H9 (cell line): ENCODE results near the gene COL4A1. TPM values are rescaled to one million over a fixed set of nuclear protein-coding genes. Genes with fewer than 3 reads are reported as not detected.

ENCODE experiments used
- DNase-seq: peaks from one replicate; pipeline ENCODE4 v3.0.0-alpha.2; 2017
- H2AFZ ChIP-seq: one replicate; pipeline ENCODE4 v1.6.1; 2013; ENCODE audit warnings: mild to moderate bottlenecking, low read length, control low read depth, moderate library complexity
- H2AK5ac ChIP-seq: 2 replicates; pipeline ENCODE4 v1.6.1; 2013; ENCODE audit warnings: low read length, control low read depth, mixed read lengths; ENCODE audit not compliant: insufficient read length
- H2BK120ac ChIP-seq: one replicate; pipeline ENCODE4 v1.6.1; 2013; ENCODE audit warnings: low read depth, mild to moderate bottlenecking, low read length, control low read depth, inconsistent platforms; ENCODE audit not compliant: poor library complexity, severe bottlenecking
- H2BK12ac ChIP-seq: 2 replicates; pipeline ENCODE4 v1.6.1; 2013; ENCODE audit warnings: low read length, control low read depth, mixed read lengths, low read depth; ENCODE audit not compliant: insufficient read length
- H2BK15ac ChIP-seq: 2 replicates; pipeline ENCODE4 v1.6.1; 2013; ENCODE audit warnings: low read depth, low read length, control low read depth
- H2BK20ac ChIP-seq: one replicate; pipeline ENCODE4 v1.6.1; 2013; ENCODE audit warnings: low read depth, mild to moderate bottlenecking, low read length, control low read depth, inconsistent platforms; ENCODE audit not compliant: poor library complexity, severe bottlenecking
- H2BK5ac ChIP-seq: 2 replicates; pipeline ENCODE4 v1.6.1; 2013; ENCODE audit warnings: low read length, control low read depth, mixed read lengths; ENCODE audit not compliant: insufficient read length
- H3K14ac ChIP-seq: 2 replicates; pipeline ENCODE4 v1.6.1; 2013; ENCODE audit warnings: low read length, control low read depth; ENCODE audit not compliant: insufficient read depth
- H3K18ac ChIP-seq: 2 replicates; pipeline ENCODE4 v1.6.1; 2013; ENCODE audit warnings: low read depth, mild to moderate bottlenecking, mixed read lengths, low read length, control low read depth; ENCODE audit not compliant: insufficient read length
- H3K23ac ChIP-seq: 2 replicates; pipeline ENCODE4 v1.6.1; 2013; ENCODE audit warnings: low read length, control low read depth, mixed read lengths, low read depth; ENCODE audit not compliant: insufficient read length
- H3K23me2 ChIP-seq: 2 replicates; pipeline ENCODE4 v1.6.1; 2013; ENCODE audit warnings: low read depth, mild to moderate bottlenecking, mixed read lengths, low read length, control low read depth; ENCODE audit not compliant: insufficient read length, poor library complexity, severe bottlenecking
- H3K27ac ChIP-seq: 2 replicates; pipeline ENCODE4 v1.5.1; 2013; ENCODE audit warnings: low read length, control low read depth, mixed read lengths, low read depth; ENCODE audit not compliant: insufficient read length
- H3K27me3 ChIP-seq: 2 replicates; pipeline ENCODE4 v1.6.1; 2013; ENCODE audit warnings: low read length, control low read depth, inconsistent platforms; ENCODE audit not compliant: insufficient read depth
- H3K4ac ChIP-seq: 2 replicates; pipeline ENCODE4 v1.6.1; 2013; ENCODE audit warnings: low read depth, mild to moderate bottlenecking, control low read depth, inconsistent platforms, low read length, moderate library complexity
- H3K4me1 ChIP-seq: 2 replicates; pipeline ENCODE4 v1.6.1; 2013; ENCODE audit warnings: low read length, control low read depth, inconsistent platforms; ENCODE audit not compliant: insufficient read depth
- H3K4me2 ChIP-seq: 2 replicates; pipeline ENCODE4 v1.6.1; 2013; ENCODE audit warnings: low read length, control low read depth, mixed read lengths; ENCODE audit not compliant: insufficient read length, insufficient read depth
- H3K56ac ChIP-seq: 2 replicates; pipeline ENCODE4 v1.6.1; 2013; ENCODE audit warnings: low read depth, mild to moderate bottlenecking, mixed read lengths, low read length, control low read depth; ENCODE audit not compliant: insufficient read length
- H3K79me1 ChIP-seq: 2 replicates; pipeline ENCODE4 v1.6.1; 2013; ENCODE audit warnings: low read depth, mild to moderate bottlenecking, moderate library complexity, low read length, control low read depth, inconsistent platforms; ENCODE audit not compliant: insufficient read depth, poor library complexity, severe bottlenecking
- H3K79me2 ChIP-seq: 2 replicates; pipeline ENCODE4 v1.6.1; 2013; ENCODE audit warnings: low read length, control low read depth, inconsistent platforms; ENCODE audit not compliant: insufficient read depth
- H3K9ac ChIP-seq: 2 replicates; pipeline ENCODE4 v1.6.1; 2013; ENCODE audit warnings: low read length, control low read depth, mixed read lengths; ENCODE audit not compliant: insufficient read length; ENCODE audit errors: extremely low read depth
- H3K9me3 ChIP-seq: one replicate; pipeline ENCODE4 v1.6.1; 2013; ENCODE audit warnings: low read depth, low read length, inconsistent platforms; ENCODE audit not compliant: control insufficient read depth
- H3T11ph ChIP-seq: one replicate; pipeline ENCODE4 v1.6.1; 2013; ENCODE audit warnings: mild to moderate bottlenecking, low read length, control low read depth, inconsistent platforms
- H4K20me1 ChIP-seq: one replicate; pipeline ENCODE4 v1.6.1; 2013; ENCODE audit not compliant: control insufficient read depth, insufficient read length, insufficient read depth
- H4K5ac ChIP-seq: 2 replicates; pipeline ENCODE4 v1.6.1; 2013; ENCODE audit warnings: low read depth, mild to moderate bottlenecking, mixed read lengths, low read length, control low read depth; ENCODE audit not compliant: insufficient read length
- H4K8ac ChIP-seq: replicated peaks from 2 replicates; pipeline ENCODE4 v1.6.1; 2013; ENCODE audit warnings: low read length, control low read depth, mixed read lengths, low read depth; ENCODE audit not compliant: insufficient read length
- H4K91ac ChIP-seq: 2 replicates; pipeline ENCODE4 v1.6.1; 2013; ENCODE audit warnings: low read depth, mild to moderate bottlenecking, moderate library complexity, mixed read lengths, low read length, control low read depth; ENCODE audit not compliant: insufficient read length
- H3K27ac Mint-ChIP-seq, 3 experiments: 2 replicates in 2 of 3; 3 replicates in 1 of 3; pipeline ENCODE4 v1.8.0; 2020 to 2021; ENCODE audit warnings: mixed read lengths in 3 of 3, mild to moderate bottlenecking in 1 of 3, moderate library complexity in 1 of 3
- H3K27me3 Mint-ChIP-seq: 2 replicates; pipeline ENCODE4 v1.8.0; 2021; ENCODE audit warnings: low read depth, mild to moderate bottlenecking, moderate library complexity, mixed read lengths
- H3K36me3 Mint-ChIP-seq, 3 experiments: 2 replicates in 2 of 3; 3 replicates in 1 of 3; pipeline ENCODE4 v1.8.0; 2020 to 2021; ENCODE audit warnings: low read depth in 3 of 3, mixed read lengths in 3 of 3; ENCODE audit not compliant: insufficient read depth in 1 of 3
- H3K4me1 Mint-ChIP-seq, 2 experiments: 2 replicates each; pipeline ENCODE4 v1.8.0; 2020; ENCODE audit warnings: mixed read lengths in 2 of 2
- H3K4me3 Mint-ChIP-seq, 2 experiments: 2 replicates in 1 of 2; 3 replicates in 1 of 2; pipeline ENCODE4 v1.8.0; 2020 to 2021; ENCODE audit warnings: mild to moderate bottlenecking in 2 of 2, mixed read lengths in 2 of 2, moderate library complexity in 1 of 2
- H3K9me3 Mint-ChIP-seq, 2 experiments: 2 replicates in 1 of 2; 3 replicates in 1 of 2; pipeline ENCODE4 v1.8.0; 2020; ENCODE audit warnings: mild to moderate bottlenecking in 2 of 2, mixed read lengths in 2 of 2, moderate library complexity in 1 of 2
- CTCF ChIP-seq: fragments of 200-600 bp; sonication (generic); conservative IDR thresholded peaks from 3 replicates; pipeline ENCODE4 v1.8.0; 2021; ENCODE audit warnings: antibody characterized with exemption, mild to moderate bottlenecking
- WGBS: extraction: QIAGEN DNeasy Blood & Tissue Kit; methylation state at CpG from one replicate; pipeline ENCODE4 v1.1.7; 2013; ENCODE audit warnings: missing lambda C conversion rate, low lambda C conversion rate, mixed read lengths; ENCODE audit not compliant: insufficient read length; ENCODE audit errors: extremely low coverage; 5-methylcytosine and 5-hydroxymethylcytosine counted together
- total RNA-seq: library from RNA; stranded (reverse); gene quantifications from 2 replicates; pipeline ENCODE4 v1.2.1, GENCODE V29; 2021

COL4A1 gene
- total RNA-seq, 1 experiment from 2014 or later = 73.1 TPM

DNA sequence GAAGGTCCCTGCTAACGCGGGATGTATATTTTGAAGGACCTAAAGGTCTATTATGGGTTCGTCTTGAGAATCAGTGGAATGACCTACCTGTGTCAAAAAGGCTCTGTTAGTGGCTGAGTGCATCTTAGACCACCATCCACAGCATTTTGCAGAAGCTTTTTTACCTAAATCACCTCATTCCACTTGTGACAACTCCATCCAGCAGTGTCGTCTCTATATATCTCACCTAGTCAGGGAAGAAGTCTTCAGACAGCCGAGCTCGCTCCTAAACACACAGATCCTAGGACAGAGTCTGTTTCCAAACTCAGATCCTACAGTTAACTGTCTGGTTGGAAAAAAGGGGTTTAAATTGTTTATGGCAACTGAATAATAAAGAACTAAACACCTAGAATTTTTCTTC, 33.7 kb downstream of the COL4A1 start:
- no peak overlapping the region for H4K8ac ChIP-seq
- no peaks in the 10 kb centered on the region for H3K23me2 ChIP-seq
- H2BK12ac ChIP-seq = no peak overlapping the region
- H3K36me3 Mint-ChIP-seq = no peaks in the 10 kb centered on the region; a peak in 1 of 7 replicates
- H3K79me1 ChIP-seq = peaks cover 4% of the 10 kb centered on the region
- WGBS = no CpG with 5 or more reads among the region's 6 CpGs
- no peaks in the 10 kb centered on the region for H3K4me1 ChIP-seq
- H3K4me3 Mint-ChIP-seq = no peak overlapping the region
- no peak overlapping the region for H3K23ac ChIP-seq
- no peak overlapping the region for H3T11ph ChIP-seq
- no peak overlapping the region for H2BK20ac ChIP-seq
- DNase-seq = no peak
- H3K9me3 ChIP-seq = no peaks in the 10 kb centered on the region
- H3K27me3 ChIP-seq = no peaks in the 10 kb centered on the region
- no peak overlapping the region for H3K9ac ChIP-seq
- H2AFZ ChIP-seq = no peak overlapping the region
- H3K27me3 Mint-ChIP-seq = no peaks in the 10 kb centered on the region; the same call in 1 of the 2 replicates
- no peak overlapping the region for H2BK5ac ChIP-seq
- H3K79me2 ChIP-seq = peaks cover 3% of the 10 kb centered on the region; the same call in 1 of the 2 replicates
- H3K4ac ChIP-seq = no peak overlapping the region
- H3K18ac ChIP-seq = no peak overlapping the region
- H3K4me2 ChIP-seq = no peak overlapping the region
- no peak overlapping the region for H4K91ac ChIP-seq
- H2AK5ac ChIP-seq = no peak overlapping the region
- peaks cover 20 to 24% of the 10 kb centered on the region in 2 experiments for H3K4me1 Mint-ChIP-seq
- H3K56ac ChIP-seq = no peak overlapping the region
- no peak overlapping the region for H3K27ac ChIP-seq
- H2BK15ac ChIP-seq = no peak overlapping the region
- no peak overlapping the region for H3K27ac Mint-ChIP-seq
- TF ChIP-seq CTCF = no peak
- no peaks in the 10 kb centered on the region for H3K9me3 Mint-ChIP-seq
- H3K14ac ChIP-seq = no peak overlapping the region
- H2BK120ac ChIP-seq = no peak overlapping the region
- H4K5ac ChIP-seq = no peak overlapping the region
- H4K20me1 ChIP-seq = no peaks in the 10 kb centered on the region
